SK-N-SH (cell line): ENCODE data around the gene ZDHHC18. TPM values are rescaled to one million over a fixed set of nuclear protein-coding genes. Genes with fewer than 3 reads are reported as not detected.

ENCODE experiments used
- CTCF ChIA-PET: fragments of 300-600, 350-600 bp; formaldehyde crosslinking; extraction: SDS; loops from one replicate; lab custom pipeline; 2021; lab: Yijun Ruan, JAX
- POLR2A ChIA-PET: fragments of 350-600 bp; sonication (Branson Sonifier 250); formaldehyde crosslinking; extraction: SDS; loops from one replicate; lab custom pipeline; 2020; ENCODE audit warnings: antibody characterized with exemption, inconsistent platforms; lab: Yijun Ruan, JAX
- DNase-seq: peaks from one replicate; pipeline ENCODE4 v3.0.0; 2012
- H2AFZ ChIP-seq: fragments of 200-600 bp; sonication (generic); 2 replicates; pipeline ENCODE4 v1.8.1; 2016; ENCODE audit warnings: antibody characterized with exemption, mild to moderate bottlenecking, low read depth
- H3F3A ChIP-seq: fragments of 200-600 bp; sonication (generic); replicated peaks from 2 replicates; pipeline ENCODE3; 2016; ENCODE audit warnings: antibody characterized with exemption, mild to moderate bottlenecking; ENCODE audit not compliant: insufficient read depth
- H3K27ac ChIP-seq, 2 experiments: fragments of 200-500 bp in 1 of 2; fragments of 200-600 bp in 1 of 2; sonication (Bioruptor generic) in 1 of 2; sonication (generic), shearing (Covaris generic) in 1 of 2; 2 replicates each; pipeline versions ENCODE4 v1.5.1 to v1.6.1; 2014 to 2016; ENCODE audit warnings: low read depth in 2 of 2, inconsistent platforms in 1 of 2, low read length in 1 of 2, mild to moderate bottlenecking in 1 of 2, mixed read lengths in 1 of 2
- H3K27me3 ChIP-seq: fragments of 200-600 bp; sonication (generic), shearing (Covaris generic); 2 replicates; pipeline ENCODE4 v1.6.1; 2016; ENCODE audit warnings: mixed run types; ENCODE audit not compliant: insufficient read depth
- H3K36me3 ChIP-seq, 2 experiments: fragments of 200-500 bp in 1 of 2; fragments of 200-600 bp in 1 of 2; sonication (Bioruptor generic) in 1 of 2; sonication (generic) in 1 of 2; replicated peaks in 1 of 2; 2 replicates each; pipeline versions ENCODE3 to v1.5.1; 2014 to 2016; ENCODE audit warnings: low read length in 1 of 2, mild to moderate bottlenecking in 1 of 2; ENCODE audit not compliant: insufficient read depth in 2 of 2, control insufficient read depth in 1 of 2
- H3K4me1 ChIP-seq, 2 experiments: fragments of 200-500 bp in 1 of 2; fragments of 200-600 bp in 1 of 2; sonication (Bioruptor generic) in 1 of 2; sonication (generic), shearing (Covaris generic) in 1 of 2; 2 replicates each; pipeline versions ENCODE4 v1.5.1 to v1.6.1; 2014 to 2016; ENCODE audit warnings: low read depth in 1 of 2, low read length in 1 of 2, mixed run types in 1 of 2; ENCODE audit not compliant: insufficient read depth in 2 of 2, control insufficient read depth in 1 of 2
- H3K4me2 ChIP-seq: fragments of 200-600 bp; sonication (generic), shearing (Covaris generic); 2 replicates; pipeline ENCODE4 v1.6.1; 2017; ENCODE audit warnings: mixed run types
- H3K4me3 ChIP-seq, 2 experiments: fragments of 200-500 bp in 1 of 2; fragments of 200-600 bp in 1 of 2; sonication (Bioruptor generic) in 1 of 2; sonication (generic), shearing (Covaris generic) in 1 of 2; 2 replicates each; pipeline versions ENCODE4 v1.5.1 to v1.8.1; 2014 to 2016; ENCODE audit warnings: low read depth in 2 of 2, inconsistent platforms in 1 of 2, low read length in 1 of 2, mild to moderate bottlenecking in 1 of 2, mixed read lengths in 1 of 2, moderate library complexity in 1 of 2
- H3K79me2 ChIP-seq: fragments of 200-600 bp; sonication (generic); 2 replicates; pipeline ENCODE4 v1.8.1; 2017; ENCODE audit warnings: mild to moderate bottlenecking; ENCODE audit not compliant: insufficient read depth
- H3K9ac ChIP-seq: fragments of 200-600 bp; sonication (generic); 2 replicates; pipeline ENCODE4 v1.6.1; 2017; ENCODE audit warnings: mixed run types
- H3K9me2 ChIP-seq: fragments of 200-600 bp; sonication (generic); 2 replicates; pipeline ENCODE4 v1.6.1; 2017; ENCODE audit warnings: mixed run types
- H3K9me3 ChIP-seq: fragments of 200-600 bp; sonication (generic); 2 replicates; pipeline ENCODE4 v1.6.1; 2017; ENCODE audit warnings: mixed run types, mild to moderate bottlenecking, moderate library complexity
- H4K20me1 ChIP-seq: fragments of 200-600 bp; sonication (generic); 2 replicates; pipeline ENCODE4 v1.6.1; 2017; ENCODE audit warnings: mild to moderate bottlenecking, mixed run types; ENCODE audit not compliant: insufficient read depth
- CTCF ChIP-seq: fragments of 200-600 bp; sonication (generic); IDR thresholded peaks from 2 replicates; pipeline ENCODE4 v1.6.1; 2017; ENCODE audit warnings: antibody characterized with exemption, mild to moderate bottlenecking, moderate library complexity
- ELF1 ChIP-seq: IDR thresholded peaks from 2 replicates; pipeline ENCODE4 v1.4.0; 2012
- EZH2phosphoT487 ChIP-seq: fragments of 200-600 bp; sonication (generic); IDR thresholded peaks from 2 replicates; pipeline ENCODE4 v1.6.1; 2017; ENCODE audit warnings: low read depth, mixed run types, mild to moderate bottlenecking, antibody characterized with exemption, moderate library complexity, borderline replicate concordance
- FOSL2 ChIP-seq: IDR thresholded peaks from 2 replicates; pipeline ENCODE4 v1.4.0; 2012; ENCODE audit warnings: low read depth, mild to moderate bottlenecking, moderate library complexity, borderline replicate concordance
- FOXJ3 ChIP-seq: sonication (generic); formaldehyde crosslinking; IDR thresholded peaks from 2 replicates; pipeline ENCODE4 v1.5.1; 2020; ENCODE audit warnings: mild to moderate bottlenecking, missing genetic modification reagents
- FOXM1 ChIP-seq: IDR thresholded peaks from 2 replicates; pipeline ENCODE4 v1.4.0; 2012; ENCODE audit warnings: low read depth, mild to moderate bottlenecking
- GABPA ChIP-seq: IDR thresholded peaks from 2 replicates; pipeline ENCODE4 v1.4.0; 2012; ENCODE audit warnings: low read depth, mild to moderate bottlenecking
- MAX ChIP-seq: IDR thresholded peaks from 2 replicates; pipeline ENCODE4 v1.4.0; 2012; ENCODE audit warnings: low read depth
- NFIC ChIP-seq: IDR thresholded peaks from 2 replicates; pipeline ENCODE4 v1.4.0; 2012; ENCODE audit warnings: borderline replicate concordance
- NRF1 ChIP-seq: IDR thresholded peaks from 2 replicates; pipeline ENCODE4 v1.6.1; 2012; ENCODE audit warnings: low read depth, mild to moderate bottlenecking, low read length
- POLR2AphosphoS5 ChIP-seq: IDR thresholded peaks from 2 replicates; pipeline ENCODE4 v1.6.1; 2012; ENCODE audit warnings: low read depth, low read length
- TAF1 ChIP-seq: IDR thresholded peaks from 2 replicates; pipeline ENCODE4 v1.6.1; 2012; ENCODE audit warnings: low read depth, mild to moderate bottlenecking, low read length, moderate library complexity, borderline replicate concordance
- TCF12 ChIP-seq: IDR thresholded peaks from 2 replicates; pipeline ENCODE4 v1.4.0; 2012
- TEAD4 ChIP-seq: IDR thresholded peaks from 2 replicates; pipeline ENCODE4 v1.4.0; 2012; ENCODE audit warnings: mild to moderate bottlenecking, borderline replicate concordance; ENCODE audit not compliant: insufficient read depth
- YY1 ChIP-seq: IDR thresholded peaks from 2 replicates; pipeline ENCODE4 v1.4.0; 2012; ENCODE audit warnings: low read depth, mild to moderate bottlenecking
- ZBTB33 ChIP-seq: IDR thresholded peaks from 2 replicates; pipeline ENCODE4 v1.4.0; 2012; ENCODE audit warnings: low read depth, borderline replicate concordance
- whole genome bisulfite sequencing: methylation state at CpG from one replicate; pipeline ENCODE4 v1.1.6; 2017; ENCODE audit warnings: low lambda C conversion rate; 5-methylcytosine and 5-hydroxymethylcytosine counted together
- polyA plus RNA-seq, 3 experiments: library from polyadenylated mRNA; depleted of rRNA; stranded (reverse); fragments of >200 nt; gene quantifications; 2 replicates each; pipeline ENCODE4 v1.2.3, GENCODE V29; 2012

ZDHHC18 gene
- polyA plus RNA-seq, 1 of the 3 experiments (the other 2 are of a cell fraction) = 33.0 TPM

- Histone ChIP-seq H3K27ac (no peak overlapping the region), H3K9ac (no peak overlapping the region), H4K20me1 (no peaks in the 10 kb centered on the region), H2AFZ (no peak overlapping the region), H3K4me1 (peaks cover 6 to 7% of the 10 kb centered on the region in 2 experiments; a peak in 2 of 4 replicates), H3K9me3 (no peaks in the 10 kb centered on the region), H3K4me3 (no peak overlapping the region), H3K27me3 (no peaks in the 10 kb centered on the region), H3K4me2 (no peak overlapping the region), H3F3A (peaks cover 13% of the 10 kb centered on the region), H3K79me2 (no peaks in the 10 kb centered on the region), H3K9me2 (no peaks in the 10 kb centered on the region), H3K36me3 (no peaks in the 10 kb centered on the region)
- ChIA-PET POLR2A (no interaction called here), CTCF (interaction anchor here (1.0 to 1.5 kb wide), 2 partner anchors 9 to 16 kb away, joined by 3 to 5 read pairs; no protein-coding TSS in a partner anchor)
- DNase-seq = no peak
- WGBS = 80% methylated on average over 7 of the region's 7 CpGs
- TF ChIP-seq FOSL2 (no peak), FOXM1 (no peak), NFIC (no peak), YY1 (no peak), NRF1 (no peak), ZBTB33 (no peak), POLR2AphosphoS5 (no peak), GABPA (no peak), FOXJ3 (CRISPR knock-in tag) (no peak), TAF1 (no peak), ELF1 (no peak)
These were observed 35.4 kb downstream of the ZDHHC18 start for GRCh38 chr1:26861889-26862378.

GRCh38 chr1:26862781-26863684, 36.5 kb downstream of the ZDHHC18 start, which contains the start of gene SFN:
Gene SFN (plus strand): TSS chr1:26863149. CDS start chr1:26863213, 64 bp downstream.
- Histone ChIP-seq H3K4me2 (peak within 1 kb of the TSS; percentile 98; the same call in 1 of the 2 replicates), H3K79me2 (no peaks in the 10 kb centered on the region), H3K9ac (no peak within 1 kb of the TSS), H3K9me2 (no peaks in the 10 kb centered on the region), H3K4me1 (peaks cover 6 to 7% of the 10 kb centered on the region in 2 experiments; a peak in 2 of 4 replicates), H3K27me3 (no peaks in the 10 kb centered on the region), H3F3A (peaks cover 13% of the 10 kb centered on the region), H3K4me3 (no peak within 1 kb of the TSS), H3K36me3 (no peaks in the 10 kb centered on the region), H3K9me3 (no peaks in the 10 kb centered on the region), H2AFZ (0 out of 2 replicates have a peak within 1 kb of the TSS, but pooled peaks have one; percentile 97), H4K20me1 (no peaks in the 10 kb centered on the region), H3K27ac (no peak within 1 kb of the TSS)
- CTCF ChIA-PET = interaction anchor here (0.6 to 1.2 kb wide), 5 partner anchors 14 to 276 kb away, joined by 3 to 4 read pairs (median 3); no protein-coding TSS in a partner anchor
- no peak for DNase-seq
- WGBS = 90% methylated on average over 29 of the region's 37 CpGs
- POLR2A ChIA-PET = no interaction called here
- peak; percentile 25; the same call in 1 of the 2 replicates for TF ChIP-seq NFIC
- TF ChIP-seq TCF12 = no peak
- no peak for TF ChIP-seq EZH2phosphoT487
- no peak for TF ChIP-seq TEAD4
- peak; percentile 41; the same call in 1 of the 2 replicates for TF ChIP-seq CTCF
- TF ChIP-seq GABPA = no peak
- no peak for TF ChIP-seq MAX
